Globus pallidus (tissue), 1 donor: Measurements from ENCODE around the gene CHCHD4.

ENCODE experiments used
- DNase-seq: peaks from one replicate; pipeline ENCODE4 v3.0.0-alpha.2; 2015; ENCODE audit warnings: low spot score

CHCHD4 gene

GRCh38 chr3:14124615-14125192 lies at the start of gene CHCHD4, which contains the start of gene TMEM43:
CHCHD4 (minus strand) TSS chr3:14124870; CDS start chr3:14124676, 194 bp downstream.
TMEM43 (plus strand) TSS chr3:14125052; CDS start chr3:14125194, 142 bp downstream.
- DNase-seq = peak; percentile 100

- DNase-seq = no peak
Observed at GRCh38 chr3:14172496-14172895, 47.8 kb upstream of the CHCHD4 start.

GRCh38 chr3:14170531-14171159 lies 46.0 kb upstream of the CHCHD4 start:
- no peak for DNase-seq

- DNase-seq = no peak
Observed at GRCh38 chr3:14169871-14170270, 45.2 kb upstream of the CHCHD4 start.

- DNase-seq = no peak
Observed at GRCh38 chr3:14169435-14169834, 44.8 kb upstream of the CHCHD4 start.

- no peak for DNase-seq
Observed at GRCh38 chr3:14166877-14167603, 42.4 kb upstream of the CHCHD4 start.

- DNase-seq = no peak
Observed at GRCh38 chr3:14162178-14162577, 37.5 kb upstream of the CHCHD4 start.

- DNase-seq = no peak
Observed at GRCh38 chr3:14161282-14161681, 36.6 kb upstream of the CHCHD4 start.

- DNase-seq = no peak
Observed at GRCh38 chr3:14159426-14159825, 34.8 kb upstream of the CHCHD4 start.

GRCh38 chr3:14158370-14158769 lies 33.7 kb upstream of the CHCHD4 start:
- no peak for DNase-seq

GRCh38 chr3:14157951-14158350 lies 33.3 kb upstream of the CHCHD4 start:
- no peak for DNase-seq

GRCh38 chr3:14156843-14157561 lies 32.3 kb upstream of the CHCHD4 start:
- no peak for DNase-seq

GRCh38 chr3:14156201-14156600 lies 31.5 kb upstream of the CHCHD4 start:
- DNase-seq = no peak

- no peak for DNase-seq
Observed at GRCh38 chr3:14154895-14155440, 30.3 kb upstream of the CHCHD4 start.

- DNase-seq = no peak
Observed at GRCh38 chr3:14154276-14154675, 29.6 kb upstream of the CHCHD4 start.

GRCh38 chr3:14153663-14154062 lies 29.0 kb upstream of the CHCHD4 start:
- no peak for DNase-seq

GRCh38 chr3:14152963-14153355 lies 28.3 kb upstream of the CHCHD4 start:
- DNase-seq = no peak

GRCh38 chr3:14152233-14152962 lies 27.7 kb upstream of the CHCHD4 start:
- DNase-seq = no peak

GRCh38 chr3:14151471-14152083 lies 26.9 kb upstream of the CHCHD4 start:
- no peak for DNase-seq

GRCh38 chr3:14150491-14151230 lies 26.0 kb upstream of the CHCHD4 start:
- no peak for DNase-seq
